CD4-positive, alpha-beta T cell treated with Interleukin-12 subunit alpha and Interleukin-12 subunit beta, for 1 hour (primary cell): Measurements from ENCODE around the gene MORC3.
A peak's percentile ranks its signal among the peaks of the same experiment; 100 is the strongest.
"Not testable (repeated sequence)": the region's sequence is repeated elsewhere in the genome, so short reads cannot be mapped to it uniquely, and the experiment has no call there.

Source experiments
- DNase-seq: peaks from one replicate; pipeline ENCODE4 v3.0.0-alpha.2; 2020

The MORC3 gene, protein sequence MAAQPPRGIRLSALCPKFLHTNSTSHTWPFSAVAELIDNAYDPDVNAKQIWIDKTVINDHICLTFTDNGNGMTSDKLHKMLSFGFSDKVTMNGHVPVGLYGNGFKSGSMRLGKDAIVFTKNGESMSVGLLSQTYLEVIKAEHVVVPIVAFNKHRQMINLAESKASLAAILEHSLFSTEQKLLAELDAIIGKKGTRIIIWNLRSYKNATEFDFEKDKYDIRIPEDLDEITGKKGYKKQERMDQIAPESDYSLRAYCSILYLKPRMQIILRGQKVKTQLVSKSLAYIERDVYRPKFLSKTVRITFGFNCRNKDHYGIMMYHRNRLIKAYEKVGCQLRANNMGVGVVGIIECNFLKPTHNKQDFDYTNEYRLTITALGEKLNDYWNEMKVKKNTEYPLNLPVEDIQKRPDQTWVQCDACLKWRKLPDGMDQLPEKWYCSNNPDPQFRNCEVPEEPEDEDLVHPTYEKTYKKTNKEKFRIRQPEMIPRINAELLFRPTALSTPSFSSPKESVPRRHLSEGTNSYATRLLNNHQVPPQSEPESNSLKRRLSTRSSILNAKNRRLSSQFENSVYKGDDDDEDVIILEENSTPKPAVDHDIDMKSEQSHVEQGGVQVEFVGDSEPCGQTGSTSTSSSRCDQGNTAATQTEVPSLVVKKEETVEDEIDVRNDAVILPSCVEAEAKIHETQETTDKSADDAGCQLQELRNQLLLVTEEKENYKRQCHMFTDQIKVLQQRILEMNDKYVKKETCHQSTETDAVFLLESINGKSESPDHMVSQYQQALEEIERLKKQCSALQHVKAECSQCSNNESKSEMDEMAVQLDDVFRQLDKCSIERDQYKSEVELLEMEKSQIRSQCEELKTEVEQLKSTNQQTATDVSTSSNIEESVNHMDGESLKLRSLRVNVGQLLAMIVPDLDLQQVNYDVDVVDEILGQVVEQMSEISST

GRCh38 chr21:36319767-36320420 lies at the start of gene MORC3:
MORC3 (plus strand) TSS chr21:36320197; CDS start chr21:36320265, 68 bp downstream.
- DNase-seq = peak; percentile 99

GRCh38 chr21:36270786-36271695 lies 49.0 kb upstream of the MORC3 start:
- DNase-seq = not testable (repeated sequence)

DNA sequence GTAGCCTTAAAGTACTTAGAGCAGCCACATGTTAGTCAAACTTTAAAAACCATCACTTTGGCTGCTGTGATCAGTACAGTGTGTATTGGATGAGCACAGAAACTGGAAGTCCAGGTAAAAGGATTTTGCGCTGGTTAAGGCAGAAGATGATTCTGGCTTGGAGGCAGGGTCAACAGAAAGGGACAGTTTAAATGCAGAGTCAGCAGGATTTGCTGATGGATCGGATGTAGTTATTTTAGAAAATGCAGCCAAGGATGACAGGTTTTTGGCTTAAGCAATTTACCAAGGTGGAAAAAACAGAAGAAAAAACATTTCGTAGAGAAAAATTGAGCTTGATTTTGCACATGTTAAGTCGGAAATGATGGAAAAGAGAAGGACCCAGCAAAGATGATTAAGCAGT lies 45.9 kb upstream of the MORC3 start:
- DNase-seq = no peak

- no peak for DNase-seq
These were observed 37.3 kb upstream of the MORC3 start for GRCh38 chr21:36282568-36283230.

DNA sequence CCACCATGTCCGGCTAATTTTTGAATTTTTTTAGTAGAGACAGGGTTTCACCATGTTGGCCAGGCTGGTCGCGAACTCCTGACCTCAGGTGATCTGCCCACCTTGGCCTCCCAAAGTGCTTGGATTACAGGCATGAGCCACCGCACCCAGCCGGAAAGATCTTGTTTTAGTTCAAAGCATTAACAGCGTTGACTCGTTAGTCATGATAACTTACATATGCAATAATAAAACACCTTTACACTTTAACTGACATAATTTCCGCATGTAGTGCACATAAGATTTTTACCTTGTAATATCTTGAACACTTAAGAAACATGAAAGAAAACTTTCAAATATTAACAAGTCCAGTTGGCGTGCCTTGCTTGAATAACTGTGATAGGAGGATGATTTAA lies 36.8 kb upstream of the MORC3 start:
- not testable (repeated sequence) for DNase-seq

DNA sequence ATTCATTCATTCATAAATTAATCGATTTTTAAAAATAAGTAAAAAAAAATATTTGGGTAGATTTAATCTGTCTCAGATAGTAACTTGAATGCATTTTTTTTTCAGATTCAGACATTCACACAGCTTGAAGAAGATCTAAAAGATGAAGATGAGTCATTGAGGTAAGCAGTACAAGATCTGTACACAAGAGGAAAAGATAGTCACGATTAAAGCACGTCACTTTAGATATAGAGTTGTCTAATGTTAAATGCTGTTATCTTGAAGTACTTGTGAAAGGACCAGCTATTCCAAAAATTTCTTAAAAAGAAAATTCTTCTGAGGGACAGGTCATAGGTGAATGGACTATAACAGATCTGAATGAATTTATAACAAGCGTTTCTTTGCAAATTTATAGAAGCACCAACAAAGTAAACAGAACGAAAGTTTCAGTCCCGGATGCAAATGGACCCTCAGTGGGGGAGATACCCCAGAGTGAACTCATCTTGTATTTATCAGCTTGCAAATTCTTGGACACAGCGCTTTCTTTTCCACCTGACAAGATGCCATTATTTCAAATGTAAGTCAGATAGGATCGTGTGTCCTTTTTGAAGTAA lies 31.2 kb upstream of the MORC3 start:
- peak; percentile 51 for DNase-seq

DNA sequence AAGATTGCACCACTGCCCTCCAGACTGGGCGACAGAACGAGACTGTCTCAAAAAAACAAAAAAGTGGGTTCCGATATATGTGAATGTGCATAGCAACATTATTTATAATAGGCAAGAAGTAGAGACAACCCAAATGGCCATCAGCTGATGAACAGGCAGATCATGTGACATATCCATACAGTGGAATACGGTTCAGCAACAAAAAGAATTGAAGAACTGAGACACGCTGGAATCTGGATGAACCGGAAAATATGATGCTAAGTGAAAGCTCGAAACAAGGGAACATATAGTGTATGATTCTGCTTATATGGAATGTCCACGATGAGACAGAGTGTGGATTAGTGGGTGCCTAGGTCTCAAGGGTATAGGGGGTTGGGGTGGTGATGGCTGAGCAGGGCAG lies 28.5 kb upstream of the MORC3 start:
- DNase-seq = no peak

DNA sequence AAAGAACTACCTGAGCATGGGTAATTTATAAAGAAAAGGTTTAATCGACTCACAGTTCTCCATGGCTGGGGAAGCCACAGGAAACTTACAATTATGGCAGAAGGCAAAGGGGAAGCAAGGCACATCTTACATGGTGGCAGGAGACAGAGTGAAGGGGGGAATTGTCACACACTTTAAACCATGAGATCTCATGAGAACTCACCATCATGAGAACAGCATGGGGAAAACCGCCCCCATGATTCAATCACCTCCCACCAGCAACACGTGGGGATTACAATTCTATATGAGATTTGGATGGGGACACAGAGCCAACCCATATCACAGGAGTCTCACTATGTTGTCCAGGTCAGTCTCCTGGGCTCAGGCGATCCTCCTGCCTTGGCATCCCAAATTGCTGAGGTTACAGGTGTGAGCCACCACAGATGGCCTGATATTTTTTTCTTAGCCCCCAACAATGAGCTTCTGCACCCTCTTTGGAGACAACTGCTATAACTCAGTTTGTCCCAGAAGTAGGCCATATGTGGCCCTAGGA lies 22.5 kb upstream of the MORC3 start:
- no peak for DNase-seq

DNA sequence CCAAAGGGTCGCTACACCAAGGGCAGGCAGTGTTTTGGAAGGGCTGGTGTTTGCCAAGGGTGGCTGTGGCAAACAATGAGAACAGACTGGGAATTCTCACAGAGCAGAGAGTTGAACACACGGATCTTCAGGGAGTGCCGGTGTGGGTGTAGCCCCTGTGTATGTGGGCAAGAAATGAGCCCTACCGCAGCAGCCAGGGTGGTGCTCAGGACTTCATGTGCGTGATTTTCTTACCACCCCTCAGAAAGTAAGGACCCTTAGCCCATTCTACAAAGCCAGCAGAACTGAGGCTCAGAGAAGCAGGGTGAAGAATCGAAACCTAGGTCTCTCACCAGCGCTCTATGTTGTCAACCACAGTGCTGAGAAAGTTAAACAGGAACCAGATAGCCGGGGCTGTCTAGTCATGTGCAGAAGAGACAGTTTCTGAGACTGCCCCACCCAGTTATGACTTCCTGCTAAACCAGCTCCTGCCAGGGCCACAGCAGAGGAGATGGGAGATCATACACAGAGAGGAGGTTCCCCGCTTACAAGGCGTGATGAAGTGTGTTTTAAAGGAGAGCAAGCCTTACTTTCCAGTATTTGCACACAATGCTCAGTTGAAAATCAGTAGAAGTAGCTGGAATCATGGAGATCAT lies 21.9 kb upstream of the MORC3 start:
- peak; percentile 85 for DNase-seq

- no peak for DNase-seq
These were observed 13.0 kb upstream of the MORC3 start for GRCh38 chr21:36306872-36307534.

DNA sequence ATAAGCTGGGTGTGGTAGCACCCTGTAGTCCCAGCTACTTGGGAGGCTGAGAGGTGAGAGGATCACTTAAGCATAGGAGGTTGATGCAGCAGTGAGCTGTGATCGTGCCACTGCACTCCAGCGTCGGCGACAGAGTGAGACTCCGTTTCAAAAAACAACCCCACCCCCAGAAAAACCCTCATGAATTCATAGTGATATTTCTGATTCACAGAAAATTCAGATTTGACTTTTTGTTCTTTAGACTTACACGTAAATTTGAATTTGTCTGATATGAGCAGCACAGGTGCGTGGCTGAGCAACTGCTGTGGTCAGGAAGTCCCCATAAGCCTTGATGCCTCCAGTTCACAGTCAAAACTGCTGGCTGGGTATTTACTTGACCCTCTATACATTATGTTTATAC lies 10.0 kb upstream of the MORC3 start:
- peak; percentile 38 for DNase-seq

DNA sequence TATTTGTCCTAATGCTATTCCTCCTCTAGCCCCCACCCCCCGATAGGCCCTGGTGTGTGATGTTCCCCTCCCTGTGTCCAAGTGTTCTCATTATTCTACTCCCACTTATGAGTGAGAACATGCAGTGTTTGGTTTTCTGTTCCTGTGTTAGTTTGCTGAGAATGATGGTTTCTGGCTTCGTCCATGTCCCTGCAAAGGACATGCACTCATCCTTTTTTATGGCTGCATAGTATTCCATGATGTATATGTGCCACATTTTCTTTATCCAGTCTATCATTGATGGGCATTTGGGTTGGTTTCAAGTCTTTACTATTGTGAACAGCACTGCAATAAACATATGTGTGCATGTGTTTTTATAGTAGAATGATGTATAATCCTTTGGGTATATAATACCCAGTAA lies 6.6 kb upstream of the MORC3 start:
- not testable (repeated sequence) for DNase-seq

- DNase-seq = not testable (repeated sequence)
These were observed 4.0 kb upstream of the MORC3 start for GRCh38 chr21:36316045-36316444.

DNA sequence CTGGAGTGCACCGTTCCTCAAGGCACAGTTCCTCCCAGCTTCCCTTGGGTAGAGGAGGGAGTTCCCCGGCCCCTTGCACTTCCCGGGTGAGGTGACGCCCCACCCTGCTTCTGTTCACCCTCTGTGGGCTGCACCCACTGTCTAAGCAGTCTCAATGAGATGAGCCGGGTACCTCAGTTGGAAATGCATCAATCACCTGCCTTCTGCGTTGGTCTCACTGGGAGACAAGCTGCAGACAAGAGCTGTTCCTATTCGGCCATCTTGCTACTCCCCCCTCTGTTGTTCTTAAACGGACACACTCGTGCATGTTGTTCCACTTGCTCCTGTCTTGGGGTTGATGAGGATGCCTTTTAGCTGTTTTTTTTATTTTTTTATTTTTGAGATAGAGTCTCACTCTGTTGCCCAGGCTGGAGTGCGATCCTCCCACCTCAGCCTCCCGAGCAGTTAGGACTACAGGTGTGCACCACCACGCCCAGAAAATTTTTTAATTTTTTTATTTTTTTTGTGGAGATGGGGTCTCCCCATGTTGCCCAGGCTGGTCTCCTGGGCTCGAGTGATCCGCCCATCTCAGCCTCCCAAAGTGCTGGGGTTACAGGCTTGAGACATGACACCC lies 3.0 kb upstream of the MORC3 start:
- DNase-seq = no peak

DNA sequence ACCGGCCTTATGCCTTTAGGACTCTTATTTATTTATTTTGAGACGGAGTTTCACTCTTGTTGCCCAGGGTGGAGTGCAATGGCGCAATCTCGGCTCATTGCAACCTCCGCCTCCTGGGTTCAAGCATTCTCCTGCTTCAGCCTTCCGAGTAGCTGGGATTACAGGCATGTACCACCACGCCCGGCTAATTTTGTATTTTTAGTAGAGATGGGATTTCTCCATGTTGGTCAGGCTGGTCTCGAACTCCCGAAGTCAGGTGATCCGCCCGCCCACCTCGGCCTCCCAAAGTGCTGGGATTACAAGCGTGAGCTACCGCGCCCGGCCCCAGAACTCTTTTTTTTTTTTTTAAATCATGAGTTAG lies 611 bp upstream of the MORC3 start:
- DNase-seq = not testable (repeated sequence)

GRCh38 chr21:36320421-36321324 lies 676 bp downstream of the MORC3 start:
- DNase-seq = peak; percentile 47

DNA sequence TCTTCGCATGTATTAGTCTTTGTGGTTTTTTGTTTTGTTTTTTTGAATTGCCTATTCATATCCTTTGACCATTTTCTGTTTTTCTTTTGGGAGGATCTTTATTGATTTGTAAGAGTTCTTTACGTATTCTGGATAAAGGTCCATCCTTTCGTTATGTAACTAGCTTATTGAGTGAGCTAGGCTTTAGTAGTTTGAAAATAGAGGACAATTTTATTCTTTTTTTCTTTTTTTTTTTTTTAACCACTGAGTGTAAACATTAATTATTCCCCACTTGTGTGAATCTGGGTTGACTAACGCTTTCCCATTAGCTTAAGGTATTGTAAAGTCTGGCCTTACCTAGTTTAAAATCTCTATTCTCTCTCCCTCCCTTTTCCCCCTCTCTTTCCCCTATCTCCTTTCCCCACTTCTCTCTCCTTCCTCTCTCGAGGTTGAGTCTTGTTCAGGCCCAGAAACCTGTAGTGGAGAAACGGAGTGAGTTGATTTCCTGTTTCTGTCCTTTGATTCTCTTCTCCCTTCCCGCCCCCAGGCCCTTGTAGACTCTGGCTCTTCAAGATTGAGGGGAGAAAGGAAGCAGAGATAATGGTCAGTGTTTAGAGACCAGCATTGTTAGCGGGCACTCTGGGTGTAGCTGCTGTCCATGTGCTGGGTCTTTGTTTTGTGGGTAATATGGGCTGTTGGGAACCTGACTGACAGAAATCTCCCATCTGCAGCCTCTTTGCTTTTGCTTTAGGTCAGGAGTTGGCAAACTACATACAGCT lies 1.5 kb downstream of the MORC3 start:
- DNase-seq = peak; percentile 21

DNA sequence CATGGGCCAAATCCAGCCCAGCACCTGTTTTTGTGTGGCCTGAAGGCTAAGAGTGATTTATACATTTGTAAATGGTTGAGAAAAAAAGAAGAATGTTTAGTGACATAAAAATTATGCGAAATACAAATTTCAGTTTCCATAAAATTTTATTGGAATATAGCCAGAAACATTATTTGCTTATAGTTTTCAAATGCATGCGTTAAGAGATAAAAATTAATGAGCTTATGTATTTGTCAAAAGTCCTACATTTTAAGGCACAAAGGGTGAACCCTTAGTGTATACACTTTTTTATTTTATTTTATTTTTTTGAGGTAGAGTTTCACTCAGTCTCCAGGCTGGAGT lies 2.1 kb downstream of the MORC3 start:
- no peak for DNase-seq
